Activated effector memory CD4-positive, alpha-beta T cell treated with anti-CD3 and anti-CD28 coated beads, Interleukin-2, amount 50 U/mL, for 16 hours (primary cell): ENCODE measurements around the gene WDPCP.
"Not testable (repeated sequence)": the region's sequence is repeated elsewhere in the genome, so short reads cannot be mapped to it uniquely, and the experiment has no call there.

Source experiments
- DNase-seq: peaks from one replicate; pipeline ENCODE4 v3.0.0-alpha.2; 2020

The WDPCP gene

GRCh38 chr2:63589148-63589958, 1.1 kb upstream of the WDPCP start:
- no peak for DNase-seq

DNA sequence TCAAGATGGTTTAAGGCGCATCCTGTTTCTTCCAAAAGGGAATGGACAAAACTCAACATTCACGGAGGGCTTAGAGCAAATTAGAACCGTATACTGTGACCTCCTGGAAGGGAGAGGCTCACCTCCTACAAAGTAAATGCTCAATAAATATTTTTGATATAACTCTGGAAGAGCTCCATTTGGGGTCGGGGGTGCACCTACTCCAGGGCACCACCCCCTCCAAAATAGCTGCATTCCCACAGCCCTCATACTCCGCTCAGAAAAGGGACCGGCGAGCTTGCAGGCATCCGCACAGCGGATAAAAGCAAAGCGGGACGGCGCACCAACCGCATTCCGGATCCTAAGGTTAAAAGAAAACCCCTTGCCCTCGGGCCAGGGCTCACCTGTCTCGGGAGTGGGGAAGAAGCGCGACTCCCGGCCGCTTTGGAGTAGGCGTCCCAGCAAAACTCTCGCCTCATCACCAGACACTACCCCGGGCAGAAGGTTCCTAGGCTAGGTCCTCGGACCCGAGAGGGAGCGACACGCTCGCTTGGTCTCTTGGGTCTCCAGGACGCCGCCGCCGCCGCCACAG, 378 bp downstream of the WDPCP start:
- no peak for DNase-seq

- DNase-seq: no peak
Observed at GRCh38 chr2:63582873-63583272, 5.4 kb downstream of the WDPCP start.

GRCh38 chr2:63581298-63581961, 6.8 kb downstream of the WDPCP start:
- DNase-seq: no peak

DNA sequence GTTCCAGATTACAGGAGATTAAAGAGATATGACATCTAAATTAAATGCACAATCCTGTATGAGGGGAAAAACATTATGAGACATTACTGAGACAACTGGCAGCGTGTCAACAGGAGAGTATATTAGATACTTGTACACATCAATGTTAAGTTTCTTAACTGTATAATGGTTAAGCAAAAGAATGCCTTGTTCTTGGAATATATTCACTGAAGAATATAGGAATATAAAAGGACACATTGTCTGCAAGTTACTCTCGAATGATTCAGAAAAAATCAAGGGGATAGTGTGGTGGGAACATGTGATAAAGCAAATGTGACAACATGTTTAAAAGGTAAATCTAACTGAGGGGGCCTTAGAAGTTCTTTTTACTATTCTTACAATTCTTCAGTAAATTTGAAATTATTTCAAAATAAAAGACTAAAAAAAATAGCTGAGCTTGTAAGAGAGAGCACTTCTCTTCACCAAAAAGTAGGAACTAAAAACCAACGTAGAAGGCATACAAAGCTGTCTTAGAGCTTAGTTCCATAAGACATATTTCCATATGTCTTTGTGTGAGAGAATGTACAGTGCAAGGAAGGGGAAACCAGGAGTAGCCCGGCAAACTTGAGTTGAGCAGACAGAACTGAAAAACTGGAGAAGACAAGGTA, 7.5 kb downstream of the WDPCP start:
- DNase-seq: no peak

DNA sequence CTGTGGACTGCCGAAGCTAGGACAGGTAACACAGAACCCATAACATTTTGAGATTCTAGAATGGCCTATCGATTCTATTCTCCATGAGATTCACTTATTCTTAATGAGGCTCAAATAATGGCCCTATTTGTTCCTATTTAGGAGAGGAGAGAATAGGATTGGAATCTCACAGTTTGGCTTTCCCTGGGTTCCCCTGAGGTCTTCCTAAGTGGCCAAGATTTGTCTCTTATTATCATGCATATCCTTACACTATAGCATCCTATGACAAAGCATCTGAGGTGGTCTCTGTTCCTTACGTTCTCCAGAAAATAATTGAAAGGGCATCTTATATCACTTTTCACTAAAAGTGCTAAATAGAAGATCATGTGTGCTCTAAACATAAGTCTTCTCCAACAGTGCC, 9.5 kb downstream of the WDPCP start:
- no peak for DNase-seq

DNA sequence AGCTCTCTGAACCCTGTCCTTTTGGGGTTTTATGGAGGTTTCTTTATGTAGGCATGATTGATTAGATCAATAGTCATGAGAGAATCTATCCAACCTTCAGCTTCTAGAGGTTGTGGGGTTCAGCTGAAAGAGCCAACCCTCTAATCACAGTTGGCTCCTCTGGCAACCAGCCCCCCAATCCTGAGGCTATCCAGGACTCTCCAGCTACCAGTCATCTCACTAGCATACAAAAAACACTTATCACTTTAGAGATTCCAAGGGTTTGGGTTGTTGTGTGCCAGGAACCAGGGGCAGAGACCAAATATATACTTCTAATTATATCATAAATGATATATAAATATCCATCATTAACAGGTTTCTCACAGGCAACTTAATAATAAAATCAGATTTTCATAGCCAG, 11.7 kb downstream of the WDPCP start:
- DNase-seq: no peak

GRCh38 chr2:63573726-63574345, 14.4 kb downstream of the WDPCP start:
- not testable (repeated sequence) for DNase-seq

DNA sequence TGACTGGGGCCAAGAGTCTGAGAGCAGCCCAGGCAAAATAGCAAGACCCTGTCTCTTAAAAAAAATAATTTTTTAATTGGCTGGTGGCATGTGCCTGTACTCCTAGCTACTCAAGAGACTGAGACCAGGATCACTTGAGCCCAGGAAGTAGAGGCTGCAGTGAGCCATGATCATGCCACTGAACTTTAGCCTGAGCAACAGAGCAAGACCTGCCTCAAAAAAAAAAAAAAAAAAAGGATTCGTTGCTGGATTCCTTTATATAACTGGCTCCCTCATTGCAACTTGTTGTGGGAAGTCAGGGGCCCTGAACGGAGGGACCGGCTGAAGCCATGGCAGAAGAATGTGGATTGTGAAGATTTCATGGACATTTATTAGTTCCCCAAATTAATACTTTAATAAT, 15.3 kb downstream of the WDPCP start:
- DNase-seq: not testable (repeated sequence)

DNA sequence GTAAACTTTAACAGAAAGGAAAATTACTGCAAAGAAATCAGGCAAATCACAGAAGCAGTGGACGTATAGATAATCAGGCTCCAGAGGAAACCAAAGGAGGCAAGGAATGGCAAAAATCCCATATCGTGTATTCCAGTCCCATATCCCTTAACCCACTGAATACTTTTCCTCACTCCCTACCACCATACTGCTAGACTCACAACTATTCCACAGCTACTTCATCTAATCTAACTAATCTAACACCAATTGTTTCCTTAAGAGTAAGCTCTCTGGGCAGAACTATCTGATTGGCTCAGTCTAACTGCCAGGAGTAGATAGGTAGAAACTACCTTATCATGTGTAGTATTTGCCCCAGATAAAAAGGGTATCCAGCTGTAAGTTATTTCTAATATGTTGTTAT, 16.3 kb downstream of the WDPCP start:
- no peak for DNase-seq

- DNase-seq: no peak
Observed at GRCh38 chr2:63571291-63571690, 17.0 kb downstream of the WDPCP start.

GRCh38 chr2:63569740-63570139, 18.5 kb downstream of the WDPCP start:
- no peak for DNase-seq

DNA sequence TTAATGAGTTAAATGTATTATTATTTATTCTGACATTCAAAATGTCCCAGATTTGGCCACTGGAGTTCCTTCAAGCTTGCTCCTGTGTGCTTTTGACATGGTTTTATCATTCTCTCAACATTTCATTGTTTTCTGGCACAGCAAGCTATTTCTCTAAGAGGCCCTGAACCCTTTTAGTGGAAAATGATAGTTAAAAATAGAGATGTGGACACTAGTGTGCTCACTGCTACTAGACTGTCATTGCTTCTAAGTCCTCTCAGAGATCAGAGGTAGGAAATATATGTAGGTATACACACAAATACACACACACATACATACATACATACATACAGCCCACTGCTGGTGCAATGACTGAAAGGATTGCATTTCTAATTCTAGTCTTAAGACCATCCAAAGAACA, 25.5 kb downstream of the WDPCP start:
- no peak for DNase-seq

- DNase-seq: not testable (repeated sequence)
Observed at GRCh38 chr2:63558922-63559321, 29.4 kb downstream of the WDPCP start.

DNA sequence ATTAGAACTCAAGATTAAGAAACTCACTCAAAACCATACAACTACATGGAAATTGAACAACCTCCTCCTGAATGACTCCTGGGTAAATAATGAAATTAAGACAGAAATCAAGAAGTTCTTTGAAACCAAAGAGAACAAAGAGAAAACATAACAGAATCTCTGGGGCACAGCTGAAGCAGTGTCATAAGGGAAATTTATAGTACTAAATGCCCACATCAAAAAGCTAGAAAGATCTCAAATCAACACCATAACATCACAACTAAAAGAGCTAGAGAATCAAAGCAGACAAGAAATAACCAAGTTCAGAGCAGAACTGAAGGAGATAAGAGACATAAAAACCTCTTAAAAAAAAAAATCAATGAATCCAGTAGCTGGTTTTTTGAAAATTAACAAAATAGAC, 30.5 kb downstream of the WDPCP start:
- DNase-seq: not testable (repeated sequence)

DNA sequence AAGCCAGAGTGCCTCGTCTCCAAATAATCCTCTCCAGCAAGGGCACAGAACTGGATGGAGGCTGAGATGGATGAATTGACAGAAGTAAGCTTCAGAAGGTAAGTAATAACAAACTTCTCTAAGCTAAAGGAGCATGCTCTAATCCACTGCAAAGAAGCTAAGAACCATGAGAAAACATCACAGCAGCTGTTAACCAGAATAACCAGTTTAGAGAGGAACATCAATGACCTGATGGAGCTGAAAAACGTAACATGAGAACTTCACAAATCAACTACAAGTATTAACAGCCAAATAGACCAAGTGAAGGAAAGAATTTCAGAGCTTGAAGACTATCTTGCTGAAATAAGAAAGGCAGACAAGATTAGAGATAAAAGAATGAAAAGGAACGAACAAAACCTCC, 32.3 kb downstream of the WDPCP start:
- DNase-seq: no peak

DNA sequence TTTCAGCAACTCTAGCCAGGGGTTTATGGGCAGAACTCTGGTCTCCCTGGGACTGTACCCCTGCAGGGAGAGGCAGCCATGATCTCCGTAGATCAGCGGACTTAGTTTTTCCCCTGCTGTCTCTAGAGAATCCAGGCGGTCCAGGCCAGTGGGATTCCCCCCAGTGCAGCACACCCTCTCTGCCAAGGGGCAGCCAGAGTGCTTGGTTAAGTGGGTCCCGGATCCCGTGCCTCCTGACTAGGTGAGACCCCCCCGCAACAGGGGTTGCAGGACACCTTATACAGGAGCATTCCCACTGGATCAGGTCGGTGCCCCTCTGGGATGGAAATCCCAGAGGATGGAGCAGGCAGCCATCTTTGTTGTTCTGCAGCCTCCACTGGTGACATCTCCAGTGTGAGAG, 33.0 kb downstream of the WDPCP start:
- no peak for DNase-seq

DNA sequence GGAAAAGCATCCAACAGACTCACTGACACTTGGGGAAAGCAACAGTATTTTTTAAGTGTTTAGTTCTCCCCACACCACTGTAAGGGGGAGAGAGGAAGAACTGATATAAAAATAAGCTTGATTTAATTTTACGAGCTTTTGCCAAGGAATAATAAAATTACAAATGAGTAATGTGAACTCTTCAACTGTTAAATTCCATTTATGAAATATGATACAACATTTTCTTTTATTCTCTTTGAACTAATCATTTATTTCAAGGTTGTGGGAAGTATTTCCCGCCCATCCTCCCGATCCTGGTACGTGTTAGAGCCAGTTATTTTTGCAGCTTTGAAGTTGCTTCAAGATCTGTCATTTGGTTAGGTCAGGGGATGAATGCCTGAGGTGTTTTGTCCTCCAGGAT, 35.2 kb downstream of the WDPCP start:
- DNase-seq: no peak

DNA sequence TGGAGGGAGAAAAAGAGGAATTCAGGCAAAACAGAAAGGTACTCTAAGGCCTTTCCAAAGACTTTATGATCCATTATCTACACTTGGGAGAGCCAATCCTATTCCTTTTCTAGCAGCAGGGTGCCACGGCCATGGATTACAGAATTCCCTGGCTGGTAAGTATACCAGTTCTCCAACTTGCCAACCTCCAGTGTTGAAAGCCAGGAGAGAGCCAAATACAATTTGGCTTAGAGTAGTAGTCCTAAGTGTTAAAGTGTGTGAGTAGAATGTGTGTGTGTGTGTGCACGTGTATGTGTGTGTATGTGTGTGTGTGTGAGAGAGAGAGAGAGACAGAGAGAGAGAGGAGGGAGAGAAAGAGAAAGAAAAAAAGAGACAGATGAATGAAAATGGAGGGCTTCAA, 43.3 kb downstream of the WDPCP start:
- DNase-seq: no peak

- DNase-seq: no peak
Observed at GRCh38 chr2:63544017-63544627, 44.2 kb downstream of the WDPCP start.

DNA sequence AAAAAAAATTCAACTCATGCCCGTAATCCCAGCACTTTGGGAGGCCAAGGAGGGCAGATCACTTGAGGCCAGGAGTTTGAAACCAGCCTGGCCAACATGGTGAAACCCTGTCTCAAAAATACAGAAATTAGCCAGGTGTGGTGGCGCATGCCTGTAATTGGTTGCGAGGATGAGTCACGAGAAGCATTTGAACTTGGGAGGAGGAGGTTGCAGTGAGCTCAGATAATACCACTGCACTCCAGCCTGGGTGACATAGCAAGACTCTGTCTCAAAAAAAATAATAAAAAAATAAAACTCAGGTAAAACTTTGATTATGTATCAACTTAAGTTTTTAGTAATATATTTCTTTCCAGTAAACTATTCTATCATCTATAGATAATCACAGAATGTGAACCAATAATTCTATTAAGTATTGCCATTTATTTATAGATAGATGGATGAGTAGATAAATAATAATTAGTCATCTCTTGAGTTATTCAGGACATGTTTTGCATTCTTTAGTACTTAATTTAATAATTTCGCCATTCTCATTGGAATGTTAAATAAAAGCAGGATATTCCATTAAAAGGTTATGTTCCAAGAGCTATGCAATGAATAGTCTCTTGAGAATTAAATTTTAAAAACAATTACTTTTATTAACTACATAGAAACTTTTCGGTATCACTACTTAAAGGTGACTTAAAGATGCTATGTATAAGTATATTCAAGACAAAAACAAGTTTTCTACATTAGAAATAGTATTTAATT, 48.7 kb downstream of the WDPCP start:
- no peak for DNase-seq

DNA sequence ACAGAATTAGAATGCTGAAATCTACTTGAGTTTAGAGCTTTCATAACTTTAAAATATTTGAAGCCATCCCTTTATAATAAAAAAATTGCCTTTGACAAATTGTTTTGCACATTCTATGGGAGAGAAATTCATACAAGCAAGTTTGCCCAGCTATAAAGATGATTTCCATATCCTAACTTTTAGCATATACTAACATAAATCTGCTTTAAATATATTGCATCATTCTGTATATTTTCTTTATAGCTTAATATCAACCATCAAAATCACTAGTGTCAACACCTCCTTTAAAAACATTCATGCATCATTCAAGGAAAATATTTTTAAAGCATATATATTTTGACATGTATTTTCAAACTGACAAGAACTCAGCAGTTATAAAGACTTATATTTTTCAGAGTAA, 49.9 kb downstream of the WDPCP start:
- DNase-seq: no peak
